HG03439 (cell line): ENCODE measurements around the gene RPL37.
"Not testable (repeated sequence)": the region's sequence is repeated elsewhere in the genome, so short reads cannot be mapped to it uniquely, and the experiment has no call there.

Experiments used
- ATAC-seq: cut with Tn5 transposase; IDR thresholded peaks from one replicate; pipeline ENCODE4 v1.9.1; 2021; ENCODE audit warnings: mild to moderate bottlenecking, moderate library complexity; ENCODE audit not compliant: unreplicated experiment

The RPL37 gene

GRCh38 chr5:40834849-40835787 lies at the start of gene RPL37:
Gene RPL37 (minus strand): TSS chr5:40835222. CDS start chr5:40835185, 37 bp downstream.
- ATAC-seq: peak; percentile 97

- not testable (repeated sequence) for ATAC-seq
These were observed 48.0 kb upstream of the RPL37 start for GRCh38 chr5:40883051-40883450.

- ATAC-seq: no peak
These were observed 47.3 kb upstream of the RPL37 start for GRCh38 chr5:40882291-40882690.

GRCh38 chr5:40879163-40879942 lies 44.3 kb upstream of the RPL37 start:
- ATAC-seq: no peak

- ATAC-seq: no peak
These were observed 42.5 kb upstream of the RPL37 start for GRCh38 chr5:40877371-40877988.

GRCh38 chr5:40875958-40876357 lies 40.9 kb upstream of the RPL37 start:
- ATAC-seq: no peak

- ATAC-seq: no peak
These were observed 38.4 kb upstream of the RPL37 start for GRCh38 chr5:40873286-40873880.

GRCh38 chr5:40872253-40872652 lies 37.2 kb upstream of the RPL37 start:
- not testable (repeated sequence) for ATAC-seq

- no peak for ATAC-seq
These were observed 36.2 kb upstream of the RPL37 start for GRCh38 chr5:40871177-40871576.

GRCh38 chr5:40869384-40869783 lies 34.4 kb upstream of the RPL37 start:
- no peak for ATAC-seq

- ATAC-seq: no peak
These were observed 31.8 kb upstream of the RPL37 start for GRCh38 chr5:40866844-40867243.

GRCh38 chr5:40865004-40865403 lies 30.0 kb upstream of the RPL37 start:
- not testable (repeated sequence) for ATAC-seq

GRCh38 chr5:40860711-40861110 lies 25.7 kb upstream of the RPL37 start:
- no peak for ATAC-seq

GRCh38 chr5:40853632-40854192 lies 18.7 kb upstream of the RPL37 start:
- no peak for ATAC-seq

- ATAC-seq: no peak
These were observed 12.5 kb upstream of the RPL37 start for GRCh38 chr5:40847525-40847924.

GRCh38 chr5:40846371-40846770 lies 11.3 kb upstream of the RPL37 start:
- no peak for ATAC-seq

- no peak for ATAC-seq
These were observed 9.5 kb upstream of the RPL37 start for GRCh38 chr5:40844565-40844964.

GRCh38 chr5:40842351-40842750 lies 7.3 kb upstream of the RPL37 start:
- no peak for ATAC-seq

- ATAC-seq: peak; percentile 42
These were observed 6.2 kb upstream of the RPL37 start, which contains the start of gene CARD6 for GRCh38 chr5:40841068-40841805. Gene CARD6 (plus strand): TSS chr5:40841367. CDS start chr5:40841383, 16 bp downstream.

- no peak for ATAC-seq
These were observed 3.1 kb upstream of the RPL37 start for GRCh38 chr5:40838086-40838485.
